Measurements from ENCODE around the gene HIVEP3.

HIVEP3 gene

GRCh38 chr1:41576620-41577019 lies 342.1 kb downstream of the HIVEP3 start:
- no peak for DNase-seq

GRCh38 chr1:41576206-41576605 lies 342.5 kb downstream of the HIVEP3 start:
- H3K36me3 ChIP-seq: no peaks in the 10 kb centered on the region
- H3K9me3 ChIP-seq: no peaks in the 10 kb centered on the region
- H3K4me3 ChIP-seq: no peak overlapping the region
- H3K27ac ChIP-seq: no peak overlapping the region
- H3K4me1 ChIP-seq: peaks cover 0 to 6% (median 2%) of the 10 kb centered on the region in 4 donors
- TF ChIP-seq CTCF (IDR thresholded peaks at IDR 0.05): no peak
- intact Hi-C loops (cut with DNase I; ENCODE audit: low total_unique reads): no loop called here
- no peak for DNase-seq
- no peaks in the 10 kb centered on the region for H3K27me3 ChIP-seq

More at GRCh38 chr1:41576620-41577019, 342.1 kb downstream of the HIVEP3 start:
- Histone ChIP-seq H3K36me3 (no peaks in the 10 kb centered on the region), H3K27ac (no peak overlapping the region), H3K9me3 (no peaks in the 10 kb centered on the region), H3K4me3 (no peak overlapping the region), H3K27me3 (no peaks in the 10 kb centered on the region), H3K4me1 (peaks cover 0 to 6% (median 2%) of the 10 kb centered on the region in 4 donors)
- intact Hi-C loops (cut with DNase I; ENCODE audit: low total_unique reads): no loop called here
- no peak for TF ChIP-seq CTCF (IDR thresholded peaks at IDR 0.05)

DNA sequence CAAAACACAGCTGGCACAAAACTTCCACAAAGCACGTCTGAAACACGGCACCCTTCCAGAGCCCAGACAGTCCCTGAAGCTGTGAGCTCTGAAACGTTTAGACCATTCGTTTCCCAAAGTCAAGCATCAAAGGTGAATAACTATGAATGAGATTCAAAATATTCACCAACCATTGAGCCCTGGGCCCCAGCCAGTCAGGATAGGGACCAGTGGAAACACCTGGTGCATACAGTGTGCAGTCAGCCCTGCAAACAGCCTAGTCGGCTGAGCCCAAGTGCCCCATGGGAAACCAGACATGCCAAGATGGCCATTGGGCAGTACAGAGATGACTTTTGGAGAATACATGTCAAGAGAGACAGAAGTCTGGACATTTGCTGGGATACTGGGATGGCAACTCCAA lies 343.9 kb downstream of the HIVEP3 start:
- peaks cover 0 to 6% (median 2%) of the 10 kb centered on the region in 4 donors for H3K4me1 ChIP-seq
- no peaks in the 10 kb centered on the region for H3K9me3 ChIP-seq
- no peak for TF ChIP-seq CTCF (IDR thresholded peaks at IDR 0.05)
- no peak overlapping the region for H3K27ac ChIP-seq
- H3K27me3 ChIP-seq: no peaks in the 10 kb centered on the region
- no peak for DNase-seq
- intact Hi-C loops (cut with DNase I; ENCODE audit: low total_unique reads): loop anchor here (5.0 kb wide), 1 partner anchor 597 kb away; no protein-coding TSS in a partner anchor
- no peak overlapping the region for H3K4me3 ChIP-seq
- no peaks in the 10 kb centered on the region for H3K36me3 ChIP-seq

DNA sequence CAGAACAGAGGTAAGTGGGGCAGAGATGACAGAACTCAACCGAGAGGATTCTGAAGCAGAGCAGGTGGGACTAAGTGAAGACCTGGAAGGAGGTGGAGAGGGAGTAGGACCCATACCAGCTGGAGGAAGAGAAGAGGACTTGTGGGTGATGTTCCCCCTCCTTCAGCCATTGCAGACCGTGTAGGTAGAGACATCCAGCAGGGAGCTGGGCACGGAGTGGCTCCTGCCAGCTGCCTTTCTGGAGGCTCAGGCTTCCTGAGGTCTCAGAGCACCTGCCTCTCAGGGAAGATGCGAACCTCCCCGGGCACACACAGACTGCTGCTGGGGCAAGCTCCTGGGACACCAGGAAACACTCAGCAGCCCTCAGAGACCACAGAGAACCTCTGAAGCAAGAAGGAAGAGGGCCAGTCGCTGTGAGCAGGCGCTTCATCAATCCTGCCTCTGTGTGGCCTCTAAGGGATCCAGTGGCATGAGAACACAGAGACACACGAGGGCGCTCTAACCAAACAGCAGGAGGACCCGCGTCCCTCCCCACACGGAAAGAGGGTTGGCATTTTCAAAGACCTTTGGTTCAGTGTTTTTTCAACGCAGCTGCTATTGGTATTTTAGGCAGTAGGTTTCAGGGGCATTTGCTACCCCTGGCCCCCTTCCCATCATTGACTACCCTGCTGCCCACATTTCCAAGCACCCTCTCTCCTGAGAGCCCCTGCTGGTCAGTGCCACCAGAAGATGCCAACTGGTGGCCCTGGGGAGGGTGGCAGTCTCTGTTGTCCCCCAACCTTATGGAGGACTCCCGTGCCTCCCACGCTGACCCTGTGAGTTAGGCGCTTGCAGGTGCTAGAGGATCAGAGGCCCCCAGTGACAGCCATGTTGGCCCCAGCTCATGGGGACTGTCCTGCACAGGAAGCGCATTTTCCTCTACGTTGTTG lies 344.7 kb downstream of the HIVEP3 start:
- H3K27ac ChIP-seq: no peak overlapping the region
- peak; percentile 80 to 86 for DNase-seq
- H3K27me3 ChIP-seq: no peaks in the 10 kb centered on the region
- no peaks in the 10 kb centered on the region for H3K36me3 ChIP-seq
- H3K4me1 ChIP-seq: peaks cover 0 to 6% (median 2%) of the 10 kb centered on the region in 4 donors
- no peaks in the 10 kb centered on the region for H3K9me3 ChIP-seq
- H3K4me3 ChIP-seq: no peak overlapping the region
- peak; percentile 87 to 89 for TF ChIP-seq CTCF (IDR thresholded peaks at IDR 0.05)
- intact Hi-C loops (cut with DNase I; ENCODE audit: low total_unique reads): loop anchor here (5.0 kb wide), 1 partner anchor 598 kb away; no protein-coding TSS in a partner anchor

DNA sequence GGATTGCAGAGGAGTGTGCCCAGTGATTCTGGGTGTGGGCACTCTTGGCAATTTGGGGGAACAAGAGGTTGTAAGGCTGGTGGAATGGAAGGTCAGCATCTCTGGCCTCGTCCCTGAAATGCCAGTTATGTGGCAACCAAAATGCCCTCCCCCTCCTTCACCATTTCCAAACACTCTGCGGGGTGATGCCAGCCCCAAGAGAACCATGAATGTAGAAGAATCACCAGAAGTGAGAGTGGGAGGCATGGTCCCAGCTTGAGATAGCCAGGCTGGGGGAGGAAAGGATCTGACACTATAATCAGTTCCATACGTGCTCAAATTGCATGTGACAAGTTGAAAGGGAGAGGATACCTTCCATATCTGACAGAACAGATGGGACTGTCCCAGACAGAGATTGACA lies 345.5 kb downstream of the HIVEP3 start:
- H3K4me3 ChIP-seq: no peak overlapping the region
- no peaks in the 10 kb centered on the region for H3K36me3 ChIP-seq
- no peaks in the 10 kb centered on the region for H3K27me3 ChIP-seq
- peaks cover 0 to 6% (median 2%) of the 10 kb centered on the region in 4 donors for H3K4me1 ChIP-seq
- intact Hi-C loops (cut with DNase I; ENCODE audit: low total_unique reads): loop anchor here (5.0 kb wide), 1 partner anchor 599 kb away; no protein-coding TSS in a partner anchor
- no peak overlapping the region for H3K27ac ChIP-seq
- no peaks in the 10 kb centered on the region for H3K9me3 ChIP-seq
- no peak for TF ChIP-seq CTCF (IDR thresholded peaks at IDR 0.05)
- DNase-seq: no peak

Data from tibial artery (tissue), 4 donors.